ENCODE data around the gene DNASE1L3.

DNASE1L3 gene

GRCh38 chr3:58170376-58170775 lies 40.4 kb downstream of the DNASE1L3 start:
- H3K9me3 ChIP-seq (ENCODE audit: control insufficient read depth, insufficient read depth, low read length): no peaks in the 10 kb centered on the region
- H3K27ac ChIP-seq (ENCODE audit: low read length): no peak overlapping the region
- H3K36me3 ChIP-seq (ENCODE audit: control insufficient read depth, insufficient read depth, low read length): peaks cover 8% of the 10 kb centered on the region; the same call in 1 of the 2 replicates

GRCh38 chr3:58169371-58169770 lies 41.4 kb downstream of the DNASE1L3 start:
- Histone ChIP-seq H3K27me3 (ENCODE audit: control insufficient read depth, insufficient read depth, low read length) (no peaks in the 10 kb centered on the region), H3K27ac (ENCODE audit: low read length) (no peak overlapping the region), H3K9me3 (ENCODE audit: control insufficient read depth, insufficient read depth, low read length) (no peaks in the 10 kb centered on the region), H3K36me3 (ENCODE audit: control insufficient read depth, insufficient read depth, low read length) (peaks cover 15% of the 10 kb centered on the region; the same call in 1 of the 2 replicates), H3K4me3 (ENCODE audit: low read length) (no peak overlapping the region), H3K4me1 (ENCODE audit: control insufficient read depth, insufficient read depth, low read length) (peaks cover 9% of the 10 kb centered on the region)
- WGBS (ENCODE audit: insufficient coverage, insufficient read length): no CpG with 5 or more reads among the region's 9 CpGs
- DNase-seq (ENCODE audit: low read depth, low spot score): no peak

More at GRCh38 chr3:58170376-58170775, 40.4 kb downstream of the DNASE1L3 start:
- Histone ChIP-seq H3K27me3 (ENCODE audit: control insufficient read depth, insufficient read depth, low read length) (no peaks in the 10 kb centered on the region), H3K4me1 (ENCODE audit: control insufficient read depth, insufficient read depth, low read length) (peaks cover 9% of the 10 kb centered on the region), H3K4me3 (ENCODE audit: low read length) (no peak overlapping the region)
- no peak for DNase-seq (ENCODE audit: low read depth, low spot score)
- WGBS (ENCODE audit: insufficient coverage, insufficient read length): no CpG with 5 or more reads among the region's 11 CpGs

- Histone ChIP-seq H3K9me3 (ENCODE audit: control insufficient read depth, insufficient read depth, low read length) (no peaks in the 10 kb centered on the region), H3K36me3 (ENCODE audit: control insufficient read depth, insufficient read depth, low read length) (peaks cover 16% of the 10 kb centered on the region; the same call in 1 of the 2 replicates), H3K27ac (ENCODE audit: low read length) (no peak overlapping the region), H3K4me1 (ENCODE audit: control insufficient read depth, insufficient read depth, low read length) (peaks cover 4% of the 10 kb centered on the region), H3K4me3 (ENCODE audit: low read length) (no peak overlapping the region), H3K27me3 (ENCODE audit: control insufficient read depth, insufficient read depth, low read length) (no peaks in the 10 kb centered on the region)
- no peak for DNase-seq (ENCODE audit: low read depth, low spot score)
- no CpG with 5 or more reads among the region's 7 CpGs for WGBS (ENCODE audit: insufficient coverage, insufficient read length)
These were observed 42.3 kb downstream of the DNASE1L3 start for GRCh38 chr3:58168498-58168897.

GRCh38 chr3:58167431-58168351 lies 43.1 kb downstream of the DNASE1L3 start:
- Histone ChIP-seq H3K4me3 (ENCODE audit: low read length) (no peak overlapping the region), H3K36me3 (ENCODE audit: control insufficient read depth, insufficient read depth, low read length) (peaks cover 21% of the 10 kb centered on the region; the same call in 1 of the 2 replicates), H3K4me1 (ENCODE audit: control insufficient read depth, insufficient read depth, low read length) (no peaks in the 10 kb centered on the region), H3K27me3 (ENCODE audit: control insufficient read depth, insufficient read depth, low read length) (no peaks in the 10 kb centered on the region), H3K27ac (ENCODE audit: low read length) (no peak overlapping the region), H3K9me3 (ENCODE audit: control insufficient read depth, insufficient read depth, low read length) (no peaks in the 10 kb centered on the region)
- no CpG with 5 or more reads among the region's 16 CpGs for WGBS (ENCODE audit: insufficient coverage, insufficient read length)
- DNase-seq (ENCODE audit: low read depth, low spot score): no peak

GRCh38 chr3:58164906-58165821 lies 45.6 kb downstream of the DNASE1L3 start:
- Histone ChIP-seq H3K4me3 (ENCODE audit: low read length) (no peak overlapping the region), H3K27ac (ENCODE audit: low read length) (no peak overlapping the region), H3K4me1 (ENCODE audit: control insufficient read depth, insufficient read depth, low read length) (no peaks in the 10 kb centered on the region), H3K9me3 (ENCODE audit: control insufficient read depth, insufficient read depth, low read length) (no peaks in the 10 kb centered on the region), H3K36me3 (ENCODE audit: control insufficient read depth, insufficient read depth, low read length) (peaks cover 26% of the 10 kb centered on the region; the same call in 1 of the 2 replicates), H3K27me3 (ENCODE audit: control insufficient read depth, insufficient read depth, low read length) (no peaks in the 10 kb centered on the region)
- DNase-seq (ENCODE audit: low read depth, low spot score): no peak
- WGBS (ENCODE audit: insufficient coverage, insufficient read length): no CpG with 5 or more reads among the region's 16 CpGs

- Histone ChIP-seq H3K27ac (ENCODE audit: low read length) (no peak overlapping the region), H3K36me3 (ENCODE audit: control insufficient read depth, insufficient read depth, low read length) (peaks cover 26% of the 10 kb centered on the region; the same call in 1 of the 2 replicates), H3K4me1 (ENCODE audit: control insufficient read depth, insufficient read depth, low read length) (no peaks in the 10 kb centered on the region), H3K27me3 (ENCODE audit: control insufficient read depth, insufficient read depth, low read length) (no peaks in the 10 kb centered on the region), H3K9me3 (ENCODE audit: control insufficient read depth, insufficient read depth, low read length) (no peaks in the 10 kb centered on the region), H3K4me3 (ENCODE audit: low read length) (no peak overlapping the region)
- WGBS (ENCODE audit: insufficient coverage, insufficient read length): no CpG with 5 or more reads among the region's 12 CpGs
- DNase-seq (ENCODE audit: low read depth, low spot score): no peak
These were observed 46.4 kb downstream of the DNASE1L3 start for GRCh38 chr3:58164199-58164879.

GRCh38 chr3:58163234-58163633 lies 47.5 kb downstream of the DNASE1L3 start:
- DNase-seq (ENCODE audit: low read depth, low spot score): no peak
- H3K36me3 ChIP-seq (ENCODE audit: control insufficient read depth, insufficient read depth, low read length): peaks cover 26% of the 10 kb centered on the region; the same call in 1 of the 2 replicates
- WGBS (ENCODE audit: insufficient coverage, insufficient read length): no CpG with 5 or more reads among the region's 14 CpGs
- no peaks in the 10 kb centered on the region for H3K4me1 ChIP-seq (ENCODE audit: control insufficient read depth, insufficient read depth, low read length)
- H3K9me3 ChIP-seq (ENCODE audit: control insufficient read depth, insufficient read depth, low read length): no peaks in the 10 kb centered on the region
- no peak overlapping the region for H3K4me3 ChIP-seq (ENCODE audit: low read length)
- no peak overlapping the region for H3K27ac ChIP-seq (ENCODE audit: low read length)
- H3K27me3 ChIP-seq (ENCODE audit: control insufficient read depth, insufficient read depth, low read length): no peaks in the 10 kb centered on the region

- WGBS (ENCODE audit: insufficient coverage, insufficient read length): no CpG with 5 or more reads among the region's 11 CpGs
- DNase-seq (ENCODE audit: low read depth, low spot score): no peak
- Histone ChIP-seq H3K27ac (ENCODE audit: low read length) (no peak overlapping the region), H3K27me3 (ENCODE audit: control insufficient read depth, insufficient read depth, low read length) (no peaks in the 10 kb centered on the region), H3K4me3 (ENCODE audit: low read length) (no peak overlapping the region), H3K36me3 (ENCODE audit: control insufficient read depth, insufficient read depth, low read length) (peaks cover 26% of the 10 kb centered on the region; the same call in 1 of the 2 replicates), H3K4me1 (ENCODE audit: control insufficient read depth, insufficient read depth, low read length) (no peaks in the 10 kb centered on the region), H3K9me3 (ENCODE audit: control insufficient read depth, insufficient read depth, low read length) (no peaks in the 10 kb centered on the region)
These were observed 49.1 kb downstream of the DNASE1L3 start for GRCh38 chr3:58161435-58162398.

- DNase-seq (ENCODE audit: low read depth, low spot score): no peak
- Histone ChIP-seq H3K4me1 (ENCODE audit: control insufficient read depth, insufficient read depth, low read length) (no peaks in the 10 kb centered on the region), H3K4me3 (ENCODE audit: low read length) (no peak overlapping the region), H3K27me3 (ENCODE audit: control insufficient read depth, insufficient read depth, low read length) (no peaks in the 10 kb centered on the region), H3K27ac (ENCODE audit: low read length) (no peak overlapping the region), H3K9me3 (ENCODE audit: control insufficient read depth, insufficient read depth, low read length) (no peaks in the 10 kb centered on the region), H3K36me3 (ENCODE audit: control insufficient read depth, insufficient read depth, low read length) (peaks cover 30% of the 10 kb centered on the region; the same call in 1 of the 2 replicates)
- WGBS (ENCODE audit: insufficient coverage, insufficient read length): no CpG with 5 or more reads among the region's 1 CpG
These were observed 50.4 kb downstream of the DNASE1L3 start for GRCh38 chr3:58160399-58160798.
